Measurements from ENCODE around the gene ZSCAN18.

GRCh38 chr19:58044391-58044790 lies 53.6 kb downstream of the ZSCAN18 start:
- TF ChIP-seq CTCF (IDR thresholded peaks at IDR 0.05 in 2 of 3, conservative IDR thresholded peaks at IDR 0.05 in 1 of 3; ENCODE audit: borderline replicate concordance in 1 of 3, insufficient read depth in 1 of 3, low read depth in 2 of 3, low read length in 2 of 3): no peak
- no peak for TF ChIP-seq REST (IDR thresholded peaks at IDR 0.05; ENCODE audit: low read depth)
- TF ChIP-seq POLR2A (IDR thresholded peaks at IDR 0.05; ENCODE audit: borderline replicate concordance, extremely low read depth, insufficient read depth, insufficient read length): no peak
- TF ChIP-seq MAX (IDR thresholded peaks at IDR 0.05): no peak
- TF ChIP-seq POLR2AphosphoS5 (IDR thresholded peaks at IDR 0.05; ENCODE audit: low read depth, low read length): no peak
- no peak for TF ChIP-seq SRF (IDR thresholded peaks at IDR 0.05; ENCODE audit: low read depth)
- TF ChIP-seq TCF7L2 (IDR thresholded peaks at IDR 0.05; ENCODE audit: borderline replicate concordance, extremely low read depth, insufficient read depth, insufficient read length): no peak
- no peak for TF ChIP-seq ZFX (IDR thresholded peaks at IDR 0.05)
- TF ChIP-seq EZH2 (IDR thresholded peaks at IDR 0.05): no peak
- no peak for TF ChIP-seq ZNF274 (IDR thresholded peaks at IDR 0.05; ENCODE audit: low read depth, low read length)
- no peak for TF ChIP-seq SIN3A (IDR thresholded peaks at IDR 0.05; ENCODE audit: low read depth)
- TF ChIP-seq CEBPB (IDR thresholded peaks at IDR 0.05; ENCODE audit: low read depth): no peak

Measured in HCT116 (cell line).